HG03469 (cell line): ENCODE data around the gene LRP1.

ENCODE experiments used
- ATAC-seq: cut with Tn5 transposase; IDR thresholded peaks from one replicate; pipeline ENCODE4 v1.9.1; 2021; ENCODE audit warnings: mild to moderate bottlenecking, moderate library complexity, moderate number of reproducible peaks; ENCODE audit not compliant: unreplicated experiment

The LRP1 gene

DNA sequence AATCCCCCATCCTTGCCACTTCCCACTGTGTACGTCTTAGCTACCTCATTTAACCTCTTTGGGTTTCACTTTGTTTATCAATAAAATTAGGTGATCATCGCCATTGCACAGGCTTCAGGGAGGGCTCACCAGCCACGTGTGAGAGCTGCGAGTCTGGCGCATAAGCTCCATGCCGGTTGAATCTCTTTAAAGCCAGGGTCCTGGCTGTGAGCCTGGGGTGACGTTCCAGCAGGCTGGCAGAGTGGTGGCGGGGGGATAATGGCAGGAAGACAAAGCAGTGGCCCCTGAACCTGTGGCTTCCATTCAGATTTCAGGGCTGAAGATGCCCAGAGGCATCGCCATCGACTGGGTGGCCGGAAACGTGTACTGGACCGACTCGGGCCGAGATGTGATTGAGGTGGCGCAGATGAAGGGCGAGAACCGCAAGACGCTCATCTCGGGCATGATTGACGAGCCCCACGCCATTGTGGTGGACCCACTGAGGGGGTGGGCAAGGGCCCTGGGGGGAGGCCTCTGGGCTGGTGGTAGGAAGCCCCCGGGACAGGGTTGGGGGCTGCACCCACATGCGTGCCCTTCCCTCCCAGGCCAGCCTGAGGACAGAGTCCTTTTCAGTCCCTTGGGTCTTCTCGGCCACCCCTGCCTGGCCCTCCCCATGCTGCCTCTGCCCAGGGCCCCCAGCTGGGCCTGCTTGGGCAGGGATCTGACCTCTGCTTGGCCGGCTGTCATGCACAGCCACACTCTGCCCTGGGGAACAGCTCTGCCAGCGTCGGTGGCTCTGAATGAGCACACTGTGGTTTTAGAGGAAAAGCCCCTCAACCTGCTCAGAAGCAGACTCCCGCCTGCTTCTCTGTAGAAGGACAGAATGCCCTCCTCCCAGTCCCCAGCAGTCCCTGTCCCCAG, 79.7 kb downstream of the LRP1 start:
- ATAC-seq, result no peak

GRCh38 chr12:57208631-57209282, 80.5 kb downstream of the LRP1 start:
- ATAC-seq, result no peak

GRCh38 chr12:57209916-57210315, 81.6 kb downstream of the LRP1 start:
- no peak for ATAC-seq

DNA sequence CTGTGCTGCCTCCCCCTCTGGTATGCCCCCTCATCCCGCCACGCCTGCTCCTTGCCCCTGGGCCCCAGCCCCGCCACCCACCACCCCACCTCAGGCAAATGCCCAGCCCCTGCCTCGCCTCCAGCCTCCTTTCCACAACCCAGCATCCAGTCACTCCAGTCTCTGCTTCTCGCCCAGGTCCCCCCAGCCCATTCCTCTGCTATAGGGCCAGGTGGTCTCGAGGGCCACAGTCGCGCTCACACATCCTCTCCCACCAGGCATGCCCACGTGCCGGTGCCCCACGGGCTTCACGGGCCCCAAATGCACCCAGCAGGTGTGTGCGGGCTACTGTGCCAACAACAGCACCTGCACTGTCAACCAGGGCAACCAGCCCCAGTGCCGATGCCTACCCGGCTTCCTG, 82.2 kb downstream of the LRP1 start:
- ATAC-seq, result no peak

DNA sequence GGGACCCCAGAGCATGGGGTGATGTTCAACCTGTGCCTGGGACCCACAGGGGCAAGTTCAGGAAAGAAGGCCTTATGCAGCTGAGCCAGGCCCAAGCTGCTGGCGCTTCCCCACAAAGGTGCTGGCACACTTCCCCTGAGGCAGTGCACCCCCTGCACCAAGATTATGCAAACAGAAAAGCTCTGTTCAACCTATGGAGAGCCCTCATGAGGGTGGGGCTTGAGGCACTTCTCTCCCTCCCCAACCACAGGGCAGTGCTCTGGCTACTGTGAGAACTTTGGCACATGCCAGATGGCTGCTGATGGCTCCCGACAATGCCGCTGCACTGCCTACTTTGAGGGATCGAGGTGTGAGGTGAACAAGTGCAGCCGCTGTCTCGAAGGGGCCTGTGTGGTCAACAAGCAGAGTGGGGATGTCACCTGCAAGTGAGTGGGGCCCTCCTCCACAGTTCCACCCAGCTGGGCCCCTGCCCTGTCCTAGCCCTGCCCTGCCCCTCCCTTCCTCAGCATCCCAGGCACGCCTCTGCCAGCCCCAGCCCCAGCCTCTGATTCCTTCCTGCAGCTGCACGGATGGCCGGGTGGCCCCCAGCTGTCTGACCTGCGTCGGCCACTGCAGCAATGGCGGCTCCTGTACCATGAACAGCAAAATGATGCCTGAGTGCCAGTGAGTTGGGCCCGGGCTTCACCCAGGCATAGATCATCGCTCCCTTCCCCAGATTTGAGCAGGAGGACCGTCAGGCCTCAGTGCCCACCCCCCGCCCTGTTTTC, 82.8 kb downstream of the LRP1 start:
- no peak for ATAC-seq

- ATAC-seq, result no peak
Measured at GRCh38 chr12:57211791-57212700, 83.8 kb downstream of the LRP1 start.

DNA sequence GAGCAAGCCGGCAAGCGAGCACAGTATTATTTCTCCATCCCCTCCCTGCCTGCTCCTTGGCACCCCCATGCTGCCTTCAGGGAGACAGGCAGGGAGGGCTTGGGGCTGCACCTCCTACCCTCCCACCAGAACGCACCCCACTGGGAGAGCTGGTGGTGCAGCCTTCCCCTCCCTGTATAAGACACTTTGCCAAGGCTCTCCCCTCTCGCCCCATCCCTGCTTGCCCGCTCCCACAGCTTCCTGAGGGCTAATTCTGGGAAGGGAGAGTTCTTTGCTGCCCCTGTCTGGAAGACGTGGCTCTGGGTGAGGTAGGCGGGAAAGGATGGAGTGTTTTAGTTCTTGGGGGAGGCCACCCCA, 84.4 kb downstream of the LRP1 start:
- no peak for ATAC-seq

DNA sequence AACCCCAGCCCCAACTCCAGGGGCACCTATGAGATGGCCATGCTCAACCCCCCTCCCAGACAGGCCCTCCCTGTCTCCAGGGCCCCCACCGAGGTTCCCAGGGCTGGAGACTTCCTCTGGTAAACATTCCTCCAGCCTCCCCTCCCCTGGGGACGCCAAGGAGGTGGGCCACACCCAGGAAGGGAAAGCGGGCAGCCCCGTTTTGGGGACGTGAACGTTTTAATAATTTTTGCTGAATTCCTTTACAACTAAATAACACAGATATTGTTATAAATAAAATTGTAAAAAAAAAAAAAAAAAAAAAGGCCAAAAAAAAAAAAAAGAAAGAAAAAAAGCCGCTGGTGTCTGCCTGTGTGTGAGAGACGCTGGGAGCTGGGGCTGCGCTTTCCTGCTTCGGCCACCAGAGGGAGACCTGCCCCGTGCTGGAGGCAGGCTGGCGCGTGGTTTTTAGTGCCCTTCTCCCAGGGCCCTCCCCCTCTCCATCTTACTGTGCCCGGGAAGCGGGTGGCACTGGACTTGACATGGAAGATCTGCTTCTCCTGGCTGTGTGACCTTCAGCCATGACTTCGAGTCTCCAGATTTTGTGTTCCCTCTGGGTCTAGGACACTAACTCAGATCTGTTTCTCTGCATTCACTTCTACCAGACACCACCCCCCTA, 84.9 kb downstream of the LRP1 start:
- ATAC-seq, result no peak

DNA sequence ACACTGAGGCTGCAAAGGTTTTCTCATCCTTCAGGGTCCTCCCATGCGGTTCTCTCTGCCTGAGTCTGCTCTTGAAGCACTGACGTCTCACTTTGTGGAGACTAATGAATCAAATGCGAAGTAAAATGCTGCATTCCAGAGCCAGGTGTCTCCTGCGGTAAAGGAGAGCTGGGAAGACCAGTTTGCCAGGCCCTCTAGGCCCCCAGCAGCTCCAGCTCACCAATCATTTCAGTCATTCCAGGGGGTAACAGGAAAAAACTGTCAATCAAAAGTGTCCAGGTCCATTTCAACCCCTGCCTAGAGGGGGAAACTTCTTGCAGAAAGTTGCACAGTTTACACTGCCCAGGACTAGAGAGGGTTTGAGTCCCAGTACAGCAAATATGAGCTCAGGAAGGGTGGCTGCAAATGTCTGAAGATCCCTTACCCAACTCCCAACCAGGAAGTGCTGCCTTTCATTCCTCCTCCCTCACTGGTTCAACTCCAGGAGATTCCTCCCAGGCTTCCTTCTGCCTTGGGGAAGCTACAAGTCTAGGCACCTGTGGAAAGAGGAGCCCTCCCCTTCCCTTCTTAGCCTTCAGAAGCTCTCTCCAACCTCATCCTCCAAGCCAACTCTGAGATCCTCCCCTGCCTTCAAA, 85.6 kb downstream of the LRP1 start:
- ATAC-seq, result no peak

GRCh38 chr12:57214398-57214781, 86.1 kb downstream of the LRP1 start:
- ATAC-seq, result no peak

- ATAC-seq, result no peak
Measured at GRCh38 chr12:57215065-57215464, 86.8 kb downstream of the LRP1 start.

DNA sequence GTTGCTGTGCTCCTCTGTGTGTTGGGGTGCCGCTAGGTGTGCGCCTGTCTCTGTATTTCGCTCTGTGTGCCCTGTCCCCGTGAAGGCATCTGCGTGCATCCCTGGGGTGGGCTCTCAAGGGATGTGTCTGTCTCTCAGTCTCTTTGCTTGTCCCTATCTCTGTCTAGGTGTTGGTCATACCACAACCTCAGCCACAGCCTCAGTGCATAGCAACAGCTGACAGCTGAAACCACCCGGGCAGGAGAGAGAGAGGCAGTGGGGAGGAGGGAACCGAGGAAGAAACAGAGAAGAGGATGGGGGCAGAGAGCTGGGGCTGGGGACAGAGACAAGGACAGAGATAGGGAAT, 87.4 kb downstream of the LRP1 start:
- ATAC-seq, result no peak

DNA sequence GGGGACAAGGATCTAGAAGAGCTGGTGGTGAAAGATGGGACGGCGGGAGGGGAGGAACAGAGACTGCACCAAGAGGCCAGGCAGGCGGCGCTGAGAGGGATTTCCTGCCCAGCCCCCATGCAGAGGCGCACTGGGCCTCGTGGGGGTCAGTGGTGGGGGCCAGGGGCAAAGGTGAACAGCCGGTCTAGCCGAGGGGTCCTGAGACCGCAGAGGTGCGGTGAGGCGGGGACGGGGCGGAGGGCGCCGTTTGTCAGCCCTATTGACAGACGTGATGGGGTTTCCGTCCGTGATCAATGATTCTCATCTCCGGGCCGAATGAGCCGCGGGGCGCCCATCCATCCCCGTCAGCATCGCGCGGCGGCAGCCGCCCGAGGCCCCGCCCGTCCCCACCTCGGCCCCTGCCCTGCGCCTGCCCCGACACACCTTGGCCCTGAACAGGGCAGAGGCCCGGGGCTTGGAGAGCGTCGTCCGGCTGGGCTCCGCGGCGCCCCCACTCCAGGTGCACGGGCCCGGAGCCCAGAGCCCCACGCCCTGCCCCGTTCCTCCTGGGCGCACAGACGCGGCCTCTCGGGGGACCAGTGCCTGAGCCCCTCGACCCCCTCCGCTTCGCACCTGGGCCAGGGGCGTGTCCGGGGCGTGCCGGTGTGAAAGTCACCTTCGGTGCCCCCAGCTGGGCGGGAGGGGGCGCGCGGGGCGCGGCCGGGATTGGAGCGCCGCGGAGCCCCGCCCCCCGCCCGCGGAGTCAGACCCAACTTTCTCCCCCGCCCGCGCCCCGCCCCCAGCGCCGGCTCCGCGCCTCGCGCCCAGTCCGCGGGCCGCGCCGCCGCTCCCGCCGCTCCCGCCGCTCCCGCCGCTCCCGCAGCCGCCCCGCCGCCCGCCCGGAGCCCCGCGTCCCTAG, 88.0 kb downstream of the LRP1 start, which contains the start of gene NXPH4:
Gene NXPH4, plus strand, starts transcription at position 781 of the 898 bp plus-strand sequence. CDS start 176 bp downstream, outside the sequence.
- ATAC-seq, result no peak

- ATAC-seq, result no peak
Measured at GRCh38 chr12:57216921-57217879, 88.9 kb downstream of the LRP1 start.

DNA sequence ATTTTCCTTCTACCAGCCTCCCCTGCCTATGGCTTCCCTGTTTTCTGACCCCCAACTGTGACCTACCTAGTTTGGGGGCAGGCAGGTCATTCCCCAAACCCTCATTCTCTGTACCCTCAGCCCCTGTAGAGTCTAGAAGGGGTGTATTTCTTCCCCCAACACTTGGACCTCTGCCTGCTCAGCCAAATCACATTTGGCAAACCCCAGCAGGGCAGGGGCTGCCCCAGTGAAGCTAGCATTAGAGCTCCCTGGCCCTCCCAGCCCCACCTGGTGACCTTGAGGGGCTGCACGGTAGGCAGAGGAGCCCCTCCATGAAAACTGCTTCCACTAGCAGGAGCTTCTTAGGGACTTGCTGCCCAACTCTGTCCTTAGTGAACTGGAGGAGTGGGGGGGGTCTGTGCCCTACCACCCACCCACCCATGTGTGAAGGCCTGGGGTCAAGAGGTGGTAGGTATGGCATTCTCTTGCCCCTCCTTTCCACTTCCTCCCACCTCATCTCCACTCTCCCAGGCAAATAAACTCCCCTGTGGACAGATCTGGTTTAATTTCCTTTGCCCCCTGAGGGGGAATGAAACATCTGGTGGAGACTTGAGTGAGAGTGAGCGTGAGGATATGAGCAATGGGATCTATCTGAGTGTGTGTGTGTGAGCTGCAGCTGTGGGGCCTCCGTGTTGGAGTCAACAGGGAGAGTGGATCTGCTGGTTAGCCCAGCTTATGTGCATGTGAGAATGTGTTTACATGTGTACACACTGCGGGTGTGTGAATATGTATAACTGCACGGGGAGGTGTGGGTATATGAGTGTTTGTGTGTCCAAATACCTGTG, 90.0 kb downstream of the LRP1 start:
- ATAC-seq, result no peak

DNA sequence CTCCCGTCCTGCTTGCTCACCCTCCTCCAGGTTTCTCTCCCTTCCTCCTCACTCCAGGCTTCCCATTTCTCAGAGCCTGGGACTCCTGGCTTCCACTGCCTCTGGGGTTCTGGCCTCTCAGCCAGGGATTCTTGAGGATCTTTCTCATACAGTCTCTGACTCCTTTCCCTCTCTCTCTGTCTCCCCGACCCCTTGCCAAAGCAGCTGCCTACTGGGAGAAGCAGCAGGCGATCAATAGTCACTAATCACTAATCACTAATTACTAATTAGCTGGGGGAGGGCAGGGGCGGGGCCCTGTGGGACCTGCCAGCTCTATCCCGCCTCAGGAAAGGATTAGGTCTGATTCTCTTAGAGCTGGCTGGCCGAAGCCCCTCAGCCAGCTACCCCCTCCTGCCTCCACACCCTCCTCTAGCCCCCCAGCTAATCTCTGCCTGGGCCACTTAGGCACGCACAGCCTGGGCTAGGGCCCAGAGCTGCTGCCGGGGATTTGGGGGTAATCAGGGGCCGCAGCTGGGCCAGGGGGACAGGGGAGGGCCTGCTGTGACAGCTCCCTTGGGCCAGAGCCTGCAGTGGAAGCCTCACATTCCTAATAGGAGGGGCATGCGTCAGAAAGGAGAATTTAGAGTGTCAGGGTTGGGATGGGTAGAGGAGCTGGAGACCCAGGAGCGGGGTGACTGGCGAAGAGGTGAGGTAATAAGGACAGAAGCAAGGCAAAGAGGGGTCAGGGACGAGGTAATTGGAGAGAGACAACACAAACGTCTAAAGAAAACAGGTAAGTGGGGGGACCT, 91.1 kb downstream of the LRP1 start:
- ATAC-seq, result no peak
